H9 (cell line): ENCODE measurements around the gene LMX1A. TPM values are rescaled to one million over a fixed set of nuclear protein-coding genes. Genes with fewer than 3 reads are reported as not detected.

ENCODE experiments used
- DNase-seq: peaks from one replicate; pipeline ENCODE4 v3.0.0-alpha.2; 2017
- H2AFZ ChIP-seq: one replicate; pipeline ENCODE4 v1.6.1; 2013; ENCODE audit warnings: mild to moderate bottlenecking, low read length, control low read depth, moderate library complexity
- H2AK5ac ChIP-seq: 2 replicates; pipeline ENCODE4 v1.6.1; 2013; ENCODE audit warnings: low read length, control low read depth, mixed read lengths; ENCODE audit not compliant: insufficient read length
- H2BK120ac ChIP-seq: one replicate; pipeline ENCODE4 v1.6.1; 2013; ENCODE audit warnings: low read depth, mild to moderate bottlenecking, low read length, control low read depth, inconsistent platforms; ENCODE audit not compliant: poor library complexity, severe bottlenecking
- H2BK12ac ChIP-seq: 2 replicates; pipeline ENCODE4 v1.6.1; 2013; ENCODE audit warnings: low read length, control low read depth, mixed read lengths, low read depth; ENCODE audit not compliant: insufficient read length
- H2BK15ac ChIP-seq: 2 replicates; pipeline ENCODE4 v1.6.1; 2013; ENCODE audit warnings: low read depth, low read length, control low read depth
- H2BK20ac ChIP-seq: one replicate; pipeline ENCODE4 v1.6.1; 2013; ENCODE audit warnings: low read depth, mild to moderate bottlenecking, low read length, control low read depth, inconsistent platforms; ENCODE audit not compliant: poor library complexity, severe bottlenecking
- H2BK5ac ChIP-seq: 2 replicates; pipeline ENCODE4 v1.6.1; 2013; ENCODE audit warnings: low read length, control low read depth, mixed read lengths; ENCODE audit not compliant: insufficient read length
- H3K14ac ChIP-seq: 2 replicates; pipeline ENCODE4 v1.6.1; 2013; ENCODE audit warnings: low read length, control low read depth; ENCODE audit not compliant: insufficient read depth
- H3K18ac ChIP-seq: 2 replicates; pipeline ENCODE4 v1.6.1; 2013; ENCODE audit warnings: low read depth, mild to moderate bottlenecking, mixed read lengths, low read length, control low read depth; ENCODE audit not compliant: insufficient read length
- H3K23ac ChIP-seq: 2 replicates; pipeline ENCODE4 v1.6.1; 2013; ENCODE audit warnings: low read length, control low read depth, mixed read lengths, low read depth; ENCODE audit not compliant: insufficient read length
- H3K23me2 ChIP-seq: 2 replicates; pipeline ENCODE4 v1.6.1; 2013; ENCODE audit warnings: low read depth, mild to moderate bottlenecking, mixed read lengths, low read length, control low read depth; ENCODE audit not compliant: insufficient read length, poor library complexity, severe bottlenecking
- H3K27ac ChIP-seq: 2 replicates; pipeline ENCODE4 v1.5.1; 2013; ENCODE audit warnings: low read length, control low read depth, mixed read lengths, low read depth; ENCODE audit not compliant: insufficient read length
- H3K27me3 ChIP-seq: 2 replicates; pipeline ENCODE4 v1.6.1; 2013; ENCODE audit warnings: low read length, control low read depth, inconsistent platforms; ENCODE audit not compliant: insufficient read depth
- H3K4ac ChIP-seq: 2 replicates; pipeline ENCODE4 v1.6.1; 2013; ENCODE audit warnings: low read depth, mild to moderate bottlenecking, control low read depth, inconsistent platforms, low read length, moderate library complexity
- H3K4me1 ChIP-seq: 2 replicates; pipeline ENCODE4 v1.6.1; 2013; ENCODE audit warnings: low read length, control low read depth, inconsistent platforms; ENCODE audit not compliant: insufficient read depth
- H3K4me2 ChIP-seq: 2 replicates; pipeline ENCODE4 v1.6.1; 2013; ENCODE audit warnings: low read length, control low read depth, mixed read lengths; ENCODE audit not compliant: insufficient read length, insufficient read depth
- H3K56ac ChIP-seq: 2 replicates; pipeline ENCODE4 v1.6.1; 2013; ENCODE audit warnings: low read depth, mild to moderate bottlenecking, mixed read lengths, low read length, control low read depth; ENCODE audit not compliant: insufficient read length
- H3K79me1 ChIP-seq: 2 replicates; pipeline ENCODE4 v1.6.1; 2013; ENCODE audit warnings: low read depth, mild to moderate bottlenecking, moderate library complexity, low read length, control low read depth, inconsistent platforms; ENCODE audit not compliant: insufficient read depth, poor library complexity, severe bottlenecking
- H3K79me2 ChIP-seq: 2 replicates; pipeline ENCODE4 v1.6.1; 2013; ENCODE audit warnings: low read length, control low read depth, inconsistent platforms; ENCODE audit not compliant: insufficient read depth
- H3K9ac ChIP-seq: 2 replicates; pipeline ENCODE4 v1.6.1; 2013; ENCODE audit warnings: low read length, control low read depth, mixed read lengths; ENCODE audit not compliant: insufficient read length; ENCODE audit errors: extremely low read depth
- H3K9me3 ChIP-seq: one replicate; pipeline ENCODE4 v1.6.1; 2013; ENCODE audit warnings: low read depth, low read length, inconsistent platforms; ENCODE audit not compliant: control insufficient read depth
- H3T11ph ChIP-seq: one replicate; pipeline ENCODE4 v1.6.1; 2013; ENCODE audit warnings: mild to moderate bottlenecking, low read length, control low read depth, inconsistent platforms
- H4K20me1 ChIP-seq: one replicate; pipeline ENCODE4 v1.6.1; 2013; ENCODE audit not compliant: control insufficient read depth, insufficient read length, insufficient read depth
- H4K5ac ChIP-seq: 2 replicates; pipeline ENCODE4 v1.6.1; 2013; ENCODE audit warnings: low read depth, mild to moderate bottlenecking, mixed read lengths, low read length, control low read depth; ENCODE audit not compliant: insufficient read length
- H4K8ac ChIP-seq: replicated peaks from 2 replicates; pipeline ENCODE4 v1.6.1; 2013; ENCODE audit warnings: low read length, control low read depth, mixed read lengths, low read depth; ENCODE audit not compliant: insufficient read length
- H4K91ac ChIP-seq: 2 replicates; pipeline ENCODE4 v1.6.1; 2013; ENCODE audit warnings: low read depth, mild to moderate bottlenecking, moderate library complexity, mixed read lengths, low read length, control low read depth; ENCODE audit not compliant: insufficient read length
- H3K27ac Mint-ChIP-seq, 3 experiments: 2 replicates in 2 of 3; 3 replicates in 1 of 3; pipeline ENCODE4 v1.8.0; 2020 to 2021; ENCODE audit warnings: mixed read lengths in 3 of 3, mild to moderate bottlenecking in 1 of 3, moderate library complexity in 1 of 3
- H3K27me3 Mint-ChIP-seq: 2 replicates; pipeline ENCODE4 v1.8.0; 2021; ENCODE audit warnings: low read depth, mild to moderate bottlenecking, moderate library complexity, mixed read lengths
- H3K36me3 Mint-ChIP-seq, 3 experiments: 2 replicates in 2 of 3; 3 replicates in 1 of 3; pipeline ENCODE4 v1.8.0; 2020 to 2021; ENCODE audit warnings: low read depth in 3 of 3, mixed read lengths in 3 of 3; ENCODE audit not compliant: insufficient read depth in 1 of 3
- H3K4me1 Mint-ChIP-seq, 2 experiments: 2 replicates each; pipeline ENCODE4 v1.8.0; 2020; ENCODE audit warnings: mixed read lengths in 2 of 2
- H3K4me3 Mint-ChIP-seq, 2 experiments: 2 replicates in 1 of 2; 3 replicates in 1 of 2; pipeline ENCODE4 v1.8.0; 2020 to 2021; ENCODE audit warnings: mild to moderate bottlenecking in 2 of 2, mixed read lengths in 2 of 2, moderate library complexity in 1 of 2
- H3K9me3 Mint-ChIP-seq, 2 experiments: 2 replicates in 1 of 2; 3 replicates in 1 of 2; pipeline ENCODE4 v1.8.0; 2020; ENCODE audit warnings: mild to moderate bottlenecking in 2 of 2, mixed read lengths in 2 of 2, moderate library complexity in 1 of 2
- CTCF ChIP-seq: fragments of 200-600 bp; sonication (generic); conservative IDR thresholded peaks from 3 replicates; pipeline ENCODE4 v1.8.0; 2021; ENCODE audit warnings: antibody characterized with exemption, mild to moderate bottlenecking
- WGBS: extraction: QIAGEN DNeasy Blood & Tissue Kit; methylation state at CpG from one replicate; pipeline ENCODE4 v1.1.7; 2013; ENCODE audit warnings: missing lambda C conversion rate, low lambda C conversion rate, mixed read lengths; ENCODE audit not compliant: insufficient read length; ENCODE audit errors: extremely low coverage; 5-methylcytosine and 5-hydroxymethylcytosine counted together
- total RNA-seq: library from RNA; stranded (reverse); gene quantifications from 2 replicates; pipeline ENCODE4 v1.2.1, GENCODE V29; 2021

LMX1A gene
- total RNA-seq, 1 experiment from 2014 or later: not detected

- Histone ChIP-seq H3T11ph (no peak overlapping the region), H3K9ac (no peak overlapping the region), H2AK5ac (no peak overlapping the region), H2BK120ac (no peak overlapping the region), H3K18ac (no peak overlapping the region), H2BK5ac (no peak overlapping the region), H4K91ac (no peak overlapping the region), H3K23ac (no peak overlapping the region), H4K5ac (no peak overlapping the region), H3K79me2 (no peaks in the 10 kb centered on the region), H4K20me1 (no peaks in the 10 kb centered on the region), H3K14ac (no peak overlapping the region), H4K8ac (no peak overlapping the region), H3K4ac (no peak overlapping the region), H3K9me3 (no peaks in the 10 kb centered on the region), H2BK12ac (no peak overlapping the region), H3K27me3 (no peaks in the 10 kb centered on the region), H3K27ac (no peak overlapping the region), H3K4me2 (no peak overlapping the region), H3K56ac (no peak overlapping the region), H2BK15ac (no peak overlapping the region), H3K4me1 (no peaks in the 10 kb centered on the region; the same call in 1 of the 2 replicates), H3K23me2 (no peaks in the 10 kb centered on the region), H3K79me1 (no peaks in the 10 kb centered on the region), H2BK20ac (no peak overlapping the region), H2AFZ (no peak overlapping the region)
- Mint-ChIP-seq H3K27ac (no peak overlapping the region), H3K4me3 (no peak overlapping the region), H3K4me1 (peaks cover 0 to 6% of the 10 kb centered on the region in 2 experiments; a peak in 2 of 4 replicates), H3K27me3 (no peaks in the 10 kb centered on the region), H3K9me3 (no peaks in the 10 kb centered on the region), H3K36me3 (no peaks in the 10 kb centered on the region)
- WGBS: 100% methylated on average over 2 of the region's 4 CpGs
- DNase-seq: no peak
- no peak for TF ChIP-seq CTCF
These were observed 46.1 kb upstream of the LMX1A start for GRCh38 chr1:165402517-165403111.
